Activated CD4-positive, alpha-beta T cell treated with anti-CD3 and anti-CD28 coated beads, Interleukin-2, Interleukin-6, amounts not matched to agents 100 ng/mL and 50 ng/mL, durations not matched to agents 16 hours and 8 hours (primary cell): ENCODE data around the gene GANC.

Source experiments
- DNase-seq: peaks from one replicate; pipeline ENCODE4 v3.0.0-alpha.2; 2020

The GANC gene

GRCh38 chr15:42348083-42348482, 75.1 kb downstream of the GANC start:
- DNase-seq = peak; percentile 8

GRCh38 chr15:42349186-42349585, 76.2 kb downstream of the GANC start:
- peak; percentile 61 for DNase-seq

- DNase-seq = no peak
Observed at GRCh38 chr15:42352401-42352800, 79.4 kb downstream of the GANC start.

GRCh38 chr15:42353061-42353460, 80.1 kb downstream of the GANC start:
- DNase-seq = no peak

- DNase-seq = no peak
Observed at GRCh38 chr15:42354824-42355223, 81.8 kb downstream of the GANC start.

GRCh38 chr15:42355291-42355690, 82.3 kb downstream of the GANC start:
- DNase-seq = no peak

GRCh38 chr15:42356851-42357250, 83.8 kb downstream of the GANC start:
- no peak for DNase-seq

GRCh38 chr15:42358141-42358540, 85.1 kb downstream of the GANC start:
- DNase-seq = no peak

- no peak for DNase-seq
Observed at GRCh38 chr15:42359249-42359648, 86.2 kb downstream of the GANC start, which contains the start of gene CAPN3. CAPN3 (plus strand) TSS chr15:42359501; CDS start chr15:42359806, 305 bp downstream.

GRCh38 chr15:42359985-42360384, 87.0 kb downstream of the GANC start:
- DNase-seq = no peak

GRCh38 chr15:42360535-42361112, 87.6 kb downstream of the GANC start:
- DNase-seq = no peak

- no peak for DNase-seq
Observed at GRCh38 chr15:42363487-42363886, 90.5 kb downstream of the GANC start.

- no peak for DNase-seq
Observed at GRCh38 chr15:42363942-42364341, 90.9 kb downstream of the GANC start.

GRCh38 chr15:42364529-42364928, 91.5 kb downstream of the GANC start:
- no peak for DNase-seq

- DNase-seq = no peak
Observed at GRCh38 chr15:42365921-42366550, 93.0 kb downstream of the GANC start.

- no peak for DNase-seq
Observed at GRCh38 chr15:42367041-42367440, 94.0 kb downstream of the GANC start.

GRCh38 chr15:42368096-42368495, 95.1 kb downstream of the GANC start:
- no peak for DNase-seq

GRCh38 chr15:42371096-42371495, 98.1 kb downstream of the GANC start:
- peak; percentile 9 for DNase-seq

GRCh38 chr15:42373274-42373673, 100.3 kb downstream of the GANC start:
- DNase-seq = no peak

- no peak for DNase-seq
Observed at GRCh38 chr15:42373936-42374335, 100.9 kb downstream of the GANC start.

- DNase-seq = no peak
Observed at GRCh38 chr15:42374810-42375209, 101.8 kb downstream of the GANC start.

GRCh38 chr15:42375252-42375651, 102.3 kb downstream of the GANC start:
- DNase-seq = no peak

- no peak for DNase-seq
Observed at GRCh38 chr15:42375941-42376340, 102.9 kb downstream of the GANC start.

GRCh38 chr15:42378011-42378410, 105.0 kb downstream of the GANC start:
- no peak for DNase-seq

GRCh38 chr15:42384597-42384996, 111.6 kb downstream of the GANC start:
- no peak for DNase-seq
